ENCODE measurements around the gene CFAP210.
"Not testable (repeated sequence)": the region's sequence is repeated elsewhere in the genome, so short reads cannot be mapped to it uniquely, and the experiment has no call there.

The CFAP210 gene

DNA sequence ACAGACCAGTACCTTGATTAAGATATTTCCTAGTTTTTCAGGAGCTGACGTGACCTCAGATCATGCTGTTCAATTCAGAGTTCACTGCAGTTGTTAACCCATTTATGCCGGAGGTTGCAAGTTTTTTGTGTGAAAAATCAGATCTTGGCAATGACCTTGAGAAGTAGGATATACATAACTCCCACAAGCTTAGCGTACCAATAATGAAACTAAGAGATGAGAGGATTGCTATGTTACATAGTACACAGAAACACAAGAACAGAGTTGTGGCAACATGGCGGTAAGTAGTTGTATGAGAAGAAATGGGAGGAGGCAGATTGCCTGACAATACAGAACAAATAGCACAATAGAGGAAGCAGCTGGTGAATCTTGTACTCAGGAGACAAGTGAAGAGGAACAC is 71.0 kb downstream of the CFAP210 start:
- DNase-seq (ENCODE audit: low read depth in 2 of 2): no peak

DNA sequence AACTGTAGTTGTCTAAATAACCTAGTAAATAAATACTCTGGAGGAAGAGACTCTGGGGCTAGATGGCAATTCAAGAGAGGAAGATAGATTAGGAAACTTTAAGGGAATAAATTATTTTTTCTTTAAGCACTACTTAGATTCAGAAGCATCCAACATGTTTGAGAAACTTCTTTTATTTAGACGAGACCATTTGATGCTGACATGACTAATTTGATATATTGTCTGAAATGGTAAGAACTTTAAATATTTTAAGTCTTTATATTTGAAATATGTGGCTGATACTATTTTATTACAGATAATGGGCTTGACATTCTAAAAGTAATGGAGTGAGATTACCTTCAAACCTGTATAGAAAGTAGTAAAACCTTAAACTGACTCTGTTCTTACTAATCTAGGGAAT is 73.7 kb downstream of the CFAP210 start:
- no peak for DNase-seq (ENCODE audit: low read depth in 2 of 2)

DNA sequence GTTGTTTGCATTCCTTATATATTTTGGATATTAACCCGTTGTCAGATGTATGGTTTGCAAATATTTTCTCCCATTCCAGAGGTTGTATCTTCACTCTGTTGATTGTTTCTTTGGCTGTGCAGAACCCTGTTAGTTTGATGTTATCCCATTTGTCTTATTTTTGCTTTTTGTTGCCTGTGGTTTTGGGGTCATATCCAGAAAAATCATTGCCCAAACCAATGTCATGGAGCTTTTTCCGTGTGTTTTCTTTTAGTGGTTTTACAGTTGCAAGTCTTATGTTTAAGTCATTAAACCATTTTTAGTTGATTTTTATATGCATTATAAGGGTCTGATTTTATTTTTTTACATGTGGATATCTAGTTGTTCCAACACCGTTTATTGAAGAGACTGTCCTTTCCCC is 74.3 kb downstream of the CFAP210 start:
- DNase-seq (ENCODE audit: low read depth in 2 of 2): no peak

DNA sequence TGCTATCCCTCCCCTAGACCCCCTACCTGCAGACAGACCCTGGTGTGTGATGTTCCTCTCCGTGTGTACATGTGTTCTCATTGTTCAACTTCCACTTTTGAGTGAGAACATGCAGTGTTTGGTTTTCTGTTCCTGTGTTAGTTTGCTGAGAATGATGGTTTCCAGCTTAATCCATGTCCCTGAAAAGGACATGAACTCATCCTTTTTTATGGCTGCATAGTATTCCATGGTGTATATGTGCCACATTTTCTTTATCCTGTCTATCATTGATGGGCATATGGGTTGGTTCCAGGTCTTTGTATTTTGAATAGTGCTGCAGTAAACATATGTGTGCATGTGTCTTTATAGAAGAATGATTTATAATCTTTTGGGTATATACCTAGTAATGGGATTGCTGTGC is 78.2 kb downstream of the CFAP210 start:
- DNase-seq (ENCODE audit: low read depth in 2 of 2): not testable (repeated sequence)

DNA sequence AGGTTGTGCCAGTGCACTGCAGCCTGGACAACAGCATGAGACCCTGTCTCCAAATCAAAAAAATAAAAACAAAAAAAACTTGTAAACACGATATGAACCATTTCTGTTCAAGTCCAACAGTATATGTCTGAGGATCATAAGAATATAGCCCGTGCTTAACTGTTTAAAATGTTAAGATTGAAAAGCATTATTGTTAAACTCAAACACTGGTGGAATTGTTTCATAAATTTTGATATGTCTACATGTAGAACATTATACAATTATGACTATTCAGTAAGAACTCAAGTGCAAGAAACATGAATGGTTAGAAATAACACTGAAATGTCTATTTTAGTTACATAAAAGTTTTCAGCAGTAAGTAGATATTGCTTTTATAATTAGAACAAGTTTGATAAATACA is 80.3 kb downstream of the CFAP210 start:
- DNase-seq (ENCODE audit: low read depth in 2 of 2): no peak

DNA sequence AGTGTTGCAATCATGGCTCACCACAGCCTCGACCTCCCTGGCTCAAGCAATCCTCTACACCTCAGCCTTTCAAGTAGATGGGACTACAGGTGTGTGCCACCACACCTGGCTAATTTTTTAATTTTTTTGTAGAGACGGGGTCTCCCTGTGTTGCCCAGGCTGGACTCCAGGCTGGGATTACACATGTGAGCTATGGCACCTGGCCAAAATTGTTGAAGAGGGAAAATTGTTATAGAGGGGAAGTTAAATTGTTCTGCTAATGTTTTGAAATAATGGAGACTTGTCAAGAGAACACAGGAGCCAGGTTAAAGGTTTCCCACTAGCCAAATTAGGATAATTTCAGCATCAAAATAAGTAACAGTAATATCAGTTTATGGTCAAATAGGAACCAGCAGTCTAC is 84.9 kb downstream of the CFAP210 start:
- DNase-seq (ENCODE audit: low read depth in 2 of 2): no peak

DNA sequence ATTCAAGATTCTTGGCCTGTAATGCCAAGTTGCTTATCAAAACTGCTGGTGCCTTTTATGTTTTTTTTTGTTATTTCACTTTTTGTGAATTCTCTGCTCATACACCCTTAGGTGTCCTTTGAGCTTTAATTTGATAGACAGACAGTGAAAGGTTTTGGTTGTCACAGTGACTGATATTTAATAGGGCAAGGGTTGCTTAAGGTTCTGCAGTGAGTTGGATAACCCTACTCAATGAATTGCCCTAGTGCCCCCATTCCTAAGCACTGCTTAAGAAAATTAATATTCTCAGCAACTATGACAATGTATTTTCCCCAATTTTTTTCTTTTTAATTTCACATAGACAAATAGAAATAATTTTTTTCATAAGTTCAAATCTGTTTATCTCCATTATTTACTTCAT is 94.6 kb downstream of the CFAP210 start:
- no peak for DNase-seq (ENCODE audit: low read depth in 2 of 2)

DNA sequence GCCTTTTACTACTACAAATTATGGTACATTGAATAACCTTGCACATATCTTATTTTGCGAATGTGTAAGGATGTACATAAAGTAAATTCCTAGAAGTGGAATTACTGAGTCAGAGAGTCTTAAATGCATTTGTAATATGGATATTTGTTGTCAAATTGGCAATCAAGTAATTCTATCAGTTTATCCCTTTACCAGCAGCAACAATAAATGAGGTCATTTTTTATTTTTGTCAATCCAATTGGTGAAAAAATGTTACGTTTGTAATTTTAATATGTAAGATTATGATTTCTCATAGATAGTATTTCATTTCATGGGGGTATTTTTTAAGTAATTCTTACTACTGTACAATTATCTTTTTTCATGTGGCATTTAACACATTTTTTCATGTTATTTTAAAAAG is 95.2 kb downstream of the CFAP210 start:
- no peak for DNase-seq (ENCODE audit: low read depth in 2 of 2)

DNA sequence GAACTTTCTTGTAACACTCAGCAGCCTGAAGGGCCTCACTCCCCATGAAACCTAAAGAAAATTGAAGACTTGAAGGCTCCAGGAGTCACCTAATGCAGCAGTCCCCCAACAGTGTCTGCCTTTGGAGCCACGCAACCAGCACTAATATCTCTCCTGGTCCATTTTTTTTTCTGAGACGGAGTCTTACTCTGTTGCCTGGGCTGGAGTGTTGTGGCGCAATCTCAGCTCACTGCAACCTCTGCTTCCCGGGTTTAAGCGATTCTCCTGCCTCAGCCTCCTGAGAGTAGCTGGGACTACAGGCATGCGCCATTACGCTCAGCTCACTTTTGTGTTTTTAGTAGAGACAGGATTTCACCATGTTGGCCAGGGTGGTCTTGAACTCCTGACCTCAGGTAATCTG is 97.7 kb downstream of the CFAP210 start:
- not testable (repeated sequence) for DNase-seq (ENCODE audit: low read depth in 2 of 2)

All from stimulated activated CD4-positive, alpha-beta T cell treated with anti-CD3 and anti-CD28 coated beads, Interleukin-1b, Interleukin-23, amount 100 ng/mL, for 1 hour (primary cell).